ENCODE results near the gene CFAP65. TPM values are rescaled to one million over a fixed set of nuclear protein-coding genes. Genes with fewer than 3 reads are reported as not detected.

The CFAP65 gene
- total RNA-seq, 8 experiments from 2014 or later, result 0.46 to 6.3 (median 0.66) TPM

DNA sequence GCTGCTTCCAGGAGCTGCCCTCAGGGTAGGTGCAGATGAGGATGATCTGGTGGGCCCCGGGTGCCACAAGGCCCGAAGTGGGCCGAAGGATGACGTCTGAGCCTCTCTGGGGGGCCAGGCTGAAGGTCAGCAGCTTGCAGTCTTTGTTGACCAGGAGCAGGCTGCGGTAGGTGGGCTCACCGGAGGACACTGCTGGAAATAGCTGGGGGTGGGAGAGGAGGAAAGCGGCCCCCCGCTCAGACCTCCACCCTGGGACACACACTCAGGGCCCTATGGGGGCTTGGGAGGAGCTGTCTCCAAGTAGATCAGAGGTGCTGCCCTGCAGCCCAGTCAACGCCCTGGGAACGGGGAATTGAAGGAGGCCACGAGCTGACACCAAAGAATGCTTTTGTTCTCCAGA is 17.3 kb downstream of the CFAP65 start:
- Histone ChIP-seq H3K27ac (no peak overlapping the region), H3K4me1 (replicated peaks in 1 of 2) (no peaks in the 10 kb centered on the region), H3K4me3 (no peak overlapping the region)
- WGBS, 10 experiments, result 0 to 58% (median 40%) methylated on average over 1 to 6 of the region's 11 CpGs; no CpG with 5 or more reads in 5 of the 10 experiments
- no peak for ATAC-seq (replicated peaks in 6 of 8)
- in situ Hi-C loops (cut with MboI; ENCODE audit: low pct_unique_long_range_greater_than_20kb in 2 of 9, low sequenced_read_pairs in 9 of 9, unreplicated experiment in 9 of 9), result loop anchor here in 2 of 9 experiments (10.0 to 25.0 kb wide), 2 partner anchors 113 to 131 kb away; no protein-coding TSS in a partner anchor

DNA sequence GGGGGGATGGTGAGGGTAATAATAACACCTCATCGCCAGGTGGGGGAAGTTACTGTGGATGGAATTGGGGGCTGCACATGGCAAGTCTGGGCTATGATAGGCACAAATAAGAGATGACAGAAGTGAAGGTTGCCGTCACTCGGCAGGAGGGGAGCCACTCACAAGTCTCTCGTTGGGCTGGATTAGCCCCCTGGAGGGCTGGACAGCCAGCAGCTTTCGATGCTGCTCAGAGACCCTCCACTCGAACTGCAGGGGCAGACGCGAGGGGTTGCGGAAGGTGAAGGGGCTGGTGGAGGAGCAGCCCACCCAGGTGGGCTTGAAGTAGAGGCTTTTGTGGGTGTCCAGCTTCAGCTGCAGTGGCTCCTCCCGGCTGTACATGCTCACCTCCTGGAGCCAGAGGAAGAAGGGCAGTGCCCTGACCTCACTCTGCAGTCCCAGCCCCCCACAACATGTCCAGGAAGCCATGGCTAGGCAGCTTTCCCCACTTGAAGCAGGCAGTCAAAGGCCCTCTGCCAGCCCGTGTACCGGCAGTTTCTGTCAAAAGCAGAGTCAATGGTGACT is 18.2 kb downstream of the CFAP65 start:
- H3K4me1 ChIP-seq (replicated peaks in 1 of 2), result no peaks in the 10 kb centered on the region
- no peak overlapping the region for H3K4me3 ChIP-seq
- in situ Hi-C loops (cut with MboI; ENCODE audit: low pct_unique_long_range_greater_than_20kb in 2 of 9, low sequenced_read_pairs in 9 of 9, unreplicated experiment in 9 of 9), result loop anchor here in 2 of 9 experiments (10.0 to 25.0 kb wide), 2 partner anchors 114 to 132 kb away; no protein-coding TSS in a partner anchor
- 40 to 73% (median 61%) methylated on average over 2 to 7 of the region's 12 CpGs; no CpG with 5 or more reads in 5 of the 10 experiments for WGBS, 10 experiments
- ATAC-seq (replicated peaks in 6 of 8), result no peak
- no peak overlapping the region for H3K27ac ChIP-seq

DNA sequence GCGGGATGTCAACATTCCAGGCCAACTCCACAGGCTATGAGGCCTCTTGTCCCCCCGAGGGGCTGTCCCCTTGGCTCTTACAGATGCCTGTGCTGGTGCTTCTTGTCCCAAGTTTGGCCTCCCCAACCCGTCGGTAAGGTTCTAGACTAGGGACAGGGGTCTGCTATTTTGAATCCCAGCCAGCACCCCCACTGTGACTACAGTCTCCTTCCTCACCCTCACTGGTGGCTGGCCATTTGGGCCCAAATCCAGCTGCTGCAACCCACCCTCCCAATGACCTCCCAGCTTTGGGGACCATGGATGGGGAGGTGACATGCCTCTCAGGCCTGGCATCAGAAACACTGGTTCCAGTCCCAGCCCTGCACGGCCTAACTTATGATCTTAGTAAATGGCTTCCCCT is 18.7 kb downstream of the CFAP65 start:
- no peak for ATAC-seq (replicated peaks in 6 of 8)
- in situ Hi-C loops (cut with MboI; ENCODE audit: low pct_unique_long_range_greater_than_20kb in 2 of 9, low sequenced_read_pairs in 9 of 9, unreplicated experiment in 9 of 9), result loop anchor here in 2 of 9 experiments (10.0 to 25.0 kb wide), 2 partner anchors 115 to 132 kb away; no protein-coding TSS in a partner anchor
- Histone ChIP-seq H3K4me3 (no peak overlapping the region), H3K27ac (no peak overlapping the region), H3K4me1 (replicated peaks in 1 of 2) (no peaks in the 10 kb centered on the region)
- 19 to 73% (median 56%) methylated on average over 2 to 3 of the region's 5 CpGs; no CpG with 5 or more reads in 7 of the 10 experiments for WGBS, 10 experiments

DNA sequence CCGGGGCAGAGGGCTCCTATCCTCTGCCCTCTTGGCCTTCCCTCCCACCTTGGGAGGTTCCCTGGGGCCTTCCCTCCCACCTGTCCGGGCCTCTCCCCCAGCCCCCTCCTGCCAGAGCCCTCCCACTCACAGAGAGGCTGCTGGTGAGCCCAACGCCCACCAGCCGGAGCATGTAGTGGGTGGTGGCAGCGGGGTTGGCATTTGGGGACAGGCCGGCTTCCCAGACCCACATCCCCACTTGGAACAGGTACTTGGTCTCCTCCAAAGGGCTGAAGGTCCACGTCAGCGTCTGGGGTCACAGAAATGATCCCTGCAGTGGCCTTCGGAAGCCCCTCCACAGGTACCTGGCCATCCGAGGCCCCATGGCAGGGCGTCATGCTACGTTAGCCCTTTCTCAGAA is 19.3 kb downstream of the CFAP65 start:
- no peak for ATAC-seq (replicated peaks in 6 of 8)
- no peak overlapping the region for H3K27ac ChIP-seq
- no peaks in the 10 kb centered on the region for H3K4me1 ChIP-seq (replicated peaks in 1 of 2)
- WGBS, 10 experiments, result 50 to 63% methylated on average over 2 to 4 of the region's 12 CpGs; no CpG with 5 or more reads in 8 of the 10 experiments
- in situ Hi-C loops (cut with MboI; ENCODE audit: low pct_unique_long_range_greater_than_20kb in 2 of 9, low sequenced_read_pairs in 9 of 9, unreplicated experiment in 9 of 9), result loop anchor here in 2 of 9 experiments (10.0 to 25.0 kb wide), 2 partner anchors 115 to 133 kb away; no protein-coding TSS in a partner anchor
- no peak overlapping the region for H3K4me3 ChIP-seq

DNA sequence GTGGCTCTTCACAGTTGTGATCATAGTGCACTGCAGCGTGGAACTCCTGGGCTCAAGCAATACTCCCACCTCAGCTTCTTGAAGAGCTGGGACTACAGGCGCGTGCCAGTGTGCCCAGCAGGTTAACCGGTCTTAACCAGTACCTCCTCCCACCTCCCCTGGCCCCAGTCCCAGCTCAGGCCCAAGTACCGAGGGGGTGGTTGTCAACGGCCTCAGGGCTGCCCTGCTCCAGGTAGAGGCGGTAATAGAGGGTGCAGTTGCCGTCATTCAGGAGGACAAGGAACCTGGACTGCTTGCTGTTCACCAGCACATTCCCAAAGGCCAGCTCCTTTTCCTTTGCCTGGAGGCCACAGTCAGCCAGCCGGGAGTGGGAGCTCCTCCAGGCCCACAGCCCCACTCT is 19.7 kb downstream of the CFAP65 start:
- H3K4me3 ChIP-seq, result no peak overlapping the region
- in situ Hi-C loops (cut with MboI; ENCODE audit: low pct_unique_long_range_greater_than_20kb in 2 of 9, low sequenced_read_pairs in 9 of 9, unreplicated experiment in 9 of 9), result loop anchor here in 2 of 9 experiments (10.0 to 25.0 kb wide), 2 partner anchors 116 to 133 kb away; no protein-coding TSS in a partner anchor
- WGBS, 10 experiments, result 0% methylated on average over 1 of the region's 9 CpGs; no CpG with 5 or more reads in 9 of the 10 experiments
- no peaks in the 10 kb centered on the region for H3K4me1 ChIP-seq (replicated peaks in 1 of 2)
- ATAC-seq (replicated peaks in 6 of 8), result no peak
- H3K27ac ChIP-seq, result no peak overlapping the region

DNA sequence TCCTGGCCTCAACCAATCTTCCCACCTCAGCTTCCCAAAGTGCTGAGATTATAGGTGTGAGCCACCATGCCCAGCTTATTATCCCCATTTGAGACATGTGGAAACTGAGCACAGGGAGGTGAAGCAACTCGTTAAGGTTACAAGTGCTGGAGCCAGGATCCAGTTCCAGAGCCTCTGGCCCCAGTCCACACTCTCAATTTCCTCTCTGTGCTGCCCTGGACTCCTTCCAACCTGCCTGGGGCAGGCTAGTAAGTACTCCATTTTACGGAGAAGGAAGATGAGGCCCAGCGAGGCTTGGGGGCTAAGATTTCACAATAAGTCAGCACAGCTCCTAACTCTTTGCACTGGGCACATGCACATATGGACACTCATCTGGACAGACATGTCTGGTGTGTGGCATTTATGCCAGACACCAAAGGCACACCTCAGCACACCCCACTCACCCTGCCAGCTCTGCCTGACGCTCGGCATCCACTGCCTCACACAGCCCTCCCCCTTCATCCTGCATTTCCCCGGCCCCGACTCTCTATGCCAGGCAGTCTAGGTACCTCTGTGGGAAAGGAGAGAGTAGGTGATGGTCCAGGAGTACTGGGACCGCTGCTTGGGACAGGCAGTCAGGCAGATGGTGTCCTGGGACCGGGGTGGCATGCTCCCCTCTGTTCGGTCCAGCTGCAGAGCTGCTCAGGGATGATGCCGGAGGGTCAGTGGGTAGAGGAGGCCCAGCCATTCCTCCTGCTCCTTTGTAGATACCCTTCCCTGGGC is 20.5 kb downstream of the CFAP65 start:
- no peak for ATAC-seq (replicated peaks in 6 of 8)
- in situ Hi-C loops (cut with MboI; ENCODE audit: low pct_unique_long_range_greater_than_20kb in 2 of 9, low sequenced_read_pairs in 9 of 9, unreplicated experiment in 9 of 9), result loop anchor here in 2 of 9 experiments (10.0 to 25.0 kb wide), 2 partner anchors 117 to 134 kb away; no protein-coding TSS in a partner anchor
- 57 to 100% (median 80%) methylated on average over 1 to 5 of the region's 11 CpGs; no CpG with 5 or more reads in 4 of the 10 experiments for WGBS, 10 experiments

DNA sequence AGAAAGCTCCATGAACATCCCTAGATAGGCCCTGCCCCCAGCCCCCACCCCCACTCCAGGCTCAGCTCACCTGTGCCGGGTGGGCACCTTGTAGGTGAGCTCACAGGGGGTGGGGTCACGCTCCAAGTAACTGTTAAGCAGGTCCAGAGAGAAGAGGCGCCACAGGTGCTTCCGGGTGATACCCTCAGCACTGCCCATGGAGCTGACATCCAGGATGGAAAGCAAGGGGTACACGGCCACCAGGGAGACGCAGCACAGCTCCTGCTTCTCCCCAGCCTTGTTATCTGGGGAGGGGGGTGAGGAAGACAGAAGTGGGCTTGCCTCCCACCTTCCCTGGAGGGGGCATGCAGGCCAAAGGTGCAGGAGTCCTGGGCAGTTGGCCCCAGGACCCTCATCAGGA is 21.9 kb downstream of the CFAP65 start:
- in situ Hi-C loops (cut with MboI; ENCODE audit: low pct_unique_long_range_greater_than_20kb in 2 of 9, low sequenced_read_pairs in 9 of 9, unreplicated experiment in 9 of 9), result loop anchor here in 1 of 9 experiments (25.0 kb wide), 1 partner anchor 118 kb away; no protein-coding TSS in a partner anchor

More for the DNA sequence above, 20.5 kb downstream of the CFAP65 start:
- Histone ChIP-seq H3K4me1 (replicated peaks in 1 of 2) (no peaks in the 10 kb centered on the region), H3K27ac (no peak overlapping the region), H3K4me3 (no peak overlapping the region)

DNA sequence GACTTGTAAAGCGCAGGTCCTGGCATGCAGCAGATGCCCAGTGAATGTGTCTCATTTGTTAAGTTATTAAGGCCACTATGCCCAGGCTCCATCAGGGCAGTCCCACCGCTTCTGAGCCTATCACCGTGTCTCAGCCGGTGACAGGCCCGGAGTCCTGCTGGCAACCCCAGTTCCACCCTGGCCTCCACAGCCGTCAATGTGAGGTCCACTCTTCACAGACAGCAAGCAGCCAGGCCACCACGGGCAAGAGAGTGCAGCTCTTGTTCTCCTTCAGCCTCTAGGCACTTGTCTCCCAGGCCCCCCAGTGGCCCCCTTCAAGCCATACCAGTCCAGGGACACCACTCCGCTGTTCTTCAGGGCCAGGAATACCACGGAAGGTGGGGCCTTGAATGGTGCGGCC is 22.6 kb downstream of the CFAP65 start:
- in situ Hi-C loops (cut with MboI; ENCODE audit: low pct_unique_long_range_greater_than_20kb in 2 of 9, low sequenced_read_pairs in 9 of 9, unreplicated experiment in 9 of 9), result loop anchor here in 1 of 9 experiments (25.0 kb wide), 1 partner anchor 119 kb away; no protein-coding TSS in a partner anchor
- 20 to 76% (median 52%) methylated on average over 2 to 9 of the region's 10 CpGs; no CpG with 5 or more reads in 5 of the 10 experiments for WGBS, 10 experiments
- Histone ChIP-seq H3K27ac (no peak overlapping the region), H3K4me1 (replicated peaks in 1 of 2) (no peaks in the 10 kb centered on the region), H3K4me3 (no peak overlapping the region)
- ATAC-seq (replicated peaks in 6 of 8), result no peak

More for the DNA sequence above, 21.9 kb downstream of the CFAP65 start:
- ATAC-seq (replicated peaks in 6 of 8), result no peak
- Histone ChIP-seq H3K4me1 (replicated peaks in 1 of 2) (no peaks in the 10 kb centered on the region), H3K4me3 (no peak overlapping the region), H3K27ac (no peak overlapping the region)
- WGBS, 10 experiments, result 20% methylated on average over 1 to 2 of the region's 6 CpGs; no CpG with 5 or more reads in 8 of the 10 experiments

DNA sequence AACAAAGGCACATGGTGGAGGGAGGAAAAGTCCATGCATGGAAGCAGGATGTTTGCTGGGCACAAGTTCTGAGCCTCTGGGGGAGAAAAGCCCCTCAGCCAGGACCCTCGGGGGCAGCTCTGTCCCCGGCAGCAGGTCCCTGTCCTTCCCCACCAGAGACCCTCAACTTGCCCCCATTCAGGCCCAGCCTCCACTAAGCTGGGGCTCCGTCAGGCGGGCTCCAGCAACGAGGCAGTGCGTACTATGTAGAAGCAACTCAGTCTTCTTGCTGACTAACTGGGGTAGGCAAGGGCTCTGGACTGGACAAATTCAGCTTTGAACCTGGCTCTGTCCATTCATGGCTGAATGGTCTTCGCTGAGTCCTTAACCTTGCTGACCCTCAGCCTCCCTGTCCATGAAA is 23.0 kb downstream of the CFAP65 start:
- ATAC-seq (replicated peaks in 6 of 8), result no peak
- Histone ChIP-seq H3K4me3 (no peak overlapping the region), H3K27ac (no peak overlapping the region), H3K4me1 (replicated peaks in 1 of 2) (no peaks in the 10 kb centered on the region)
- WGBS, 10 experiments, result 0 to 59% (median 8%) methylated on average over 1 to 7 of the region's 7 CpGs; no CpG with 5 or more reads in 7 of the 10 experiments
- in situ Hi-C loops (cut with MboI; ENCODE audit: low pct_unique_long_range_greater_than_20kb in 2 of 9, low sequenced_read_pairs in 9 of 9, unreplicated experiment in 9 of 9), result loop anchor here in 1 of 9 experiments (25.0 kb wide), 1 partner anchor 119 kb away; no protein-coding TSS in a partner anchor

DNA sequence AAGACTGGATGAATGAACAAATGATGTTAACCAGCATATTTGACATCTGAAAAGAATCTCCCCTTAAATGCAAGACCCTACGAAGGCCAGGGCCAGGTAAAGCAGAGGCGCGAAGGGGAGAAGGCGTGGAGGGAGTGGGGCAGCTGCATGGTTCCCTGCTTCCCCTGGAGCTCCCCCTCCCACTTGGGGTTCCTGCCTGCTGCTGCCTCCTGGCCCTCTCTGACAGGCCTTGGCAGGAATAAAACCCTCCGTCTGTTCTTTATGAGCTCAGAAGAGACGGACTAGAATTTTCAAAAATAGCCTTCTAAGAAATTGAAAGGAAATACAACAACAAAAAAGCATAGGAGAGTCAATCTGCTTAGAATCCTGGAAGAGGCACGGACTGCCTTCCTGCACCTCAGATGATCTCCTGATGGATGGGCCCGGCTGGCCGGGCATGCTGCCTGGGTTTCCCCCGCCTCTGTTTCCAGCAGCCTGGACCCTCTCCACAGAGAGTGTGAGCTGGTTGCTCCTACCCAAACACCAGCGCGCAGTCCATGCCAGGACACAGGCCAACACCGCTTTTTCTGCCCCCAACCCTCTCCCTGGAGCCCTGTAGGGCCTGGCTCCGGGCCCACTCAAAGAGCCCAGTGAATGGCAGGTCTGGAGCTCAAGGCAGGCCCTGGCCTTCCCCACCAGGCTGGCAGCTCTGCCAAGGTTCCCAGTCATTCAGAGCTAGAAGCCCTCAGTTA is 23.9 kb downstream of the CFAP65 start:
- Histone ChIP-seq H3K4me3 (no peak overlapping the region), H3K4me1 (replicated peaks in 1 of 2) (no peaks in the 10 kb centered on the region), H3K27ac (no peak overlapping the region)
- ATAC-seq (replicated peaks in 6 of 8), result no peak
- in situ Hi-C loops (cut with MboI; ENCODE audit: low pct_unique_long_range_greater_than_20kb in 2 of 9, low sequenced_read_pairs in 9 of 9, unreplicated experiment in 9 of 9), result loop anchor here in 1 of 9 experiments (25.0 kb wide), 1 partner anchor 120 kb away; no protein-coding TSS in a partner anchor
- WGBS, 10 experiments, result 17 to 80% (median 44%) methylated on average over 1 to 8 of the region's 14 CpGs; no CpG with 5 or more reads in 3 of the 10 experiments

DNA sequence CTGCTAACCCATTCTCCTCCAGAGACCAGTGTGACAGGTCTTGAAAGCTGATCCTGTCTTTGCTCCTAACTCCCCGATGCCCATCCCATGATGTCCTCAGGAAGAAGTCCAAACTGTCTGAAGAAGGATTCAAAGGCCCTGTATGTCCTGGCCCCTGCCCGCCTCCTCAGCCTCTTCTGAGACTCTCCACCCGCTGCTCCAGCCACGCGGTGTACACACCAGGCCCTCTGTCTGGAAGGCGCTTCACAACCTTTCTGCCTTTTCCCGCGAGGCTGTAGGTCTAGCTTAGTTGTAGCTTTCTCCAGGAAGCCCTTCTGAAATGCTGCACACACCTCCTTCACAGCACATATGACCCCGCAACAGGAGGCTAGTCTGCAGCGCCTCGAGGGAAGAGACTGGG is 24.6 kb downstream of the CFAP65 start:
- in situ Hi-C loops (cut with MboI; ENCODE audit: low pct_unique_long_range_greater_than_20kb in 2 of 9, low sequenced_read_pairs in 9 of 9, unreplicated experiment in 9 of 9), result loop anchor here in 1 of 9 experiments (25.0 kb wide), 1 partner anchor 121 kb away; no protein-coding TSS in a partner anchor
- Histone ChIP-seq H3K4me3 (no peak overlapping the region), H3K4me1 (replicated peaks in 1 of 2) (no peaks in the 10 kb centered on the region), H3K27ac (no peak overlapping the region)
- WGBS, 10 experiments, result 0 to 100% (median 70%) methylated on average over 1 to 11 of the region's 11 CpGs; no CpG with 5 or more reads in 1 of the 10 experiments
- ATAC-seq (replicated peaks in 6 of 8), result no peak

DNA sequence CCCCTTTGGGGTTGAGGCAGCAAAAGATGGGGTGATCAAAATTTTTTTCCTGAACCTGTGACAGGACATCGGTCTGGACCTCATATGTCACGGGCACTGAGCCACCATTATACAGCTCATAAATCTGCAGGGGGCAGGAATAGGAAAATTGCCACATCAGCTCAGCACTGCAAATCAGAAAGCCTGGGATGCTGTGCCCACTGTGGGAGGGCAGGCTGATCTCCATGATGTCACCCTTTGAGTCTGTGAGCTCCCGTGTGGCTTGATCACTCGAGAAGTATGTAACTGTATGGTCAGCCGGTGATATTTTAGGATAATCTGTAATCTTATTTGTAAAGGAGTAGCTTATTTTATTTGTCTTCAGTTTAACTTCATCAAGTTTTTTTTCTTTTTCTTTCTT is 30.4 kb downstream of the CFAP65 start:
- H3K4me3 ChIP-seq, result no peak overlapping the region
- WGBS, 10 experiments, result 26 to 92% (median 58%) methylated on average over 2 to 4 of the region's 5 CpGs; no CpG with 5 or more reads in 1 of the 10 experiments
- in situ Hi-C loops (cut with MboI; ENCODE audit: low pct_unique_long_range_greater_than_20kb in 2 of 9, low sequenced_read_pairs in 9 of 9, unreplicated experiment in 9 of 9), result loop anchor here in 1 of 9 experiments (25.0 kb wide), 1 partner anchor 126 kb away; no protein-coding TSS in a partner anchor
- H3K27ac ChIP-seq, result no peak overlapping the region
- ATAC-seq (replicated peaks in 6 of 8), result no peak
- H3K4me1 ChIP-seq (replicated peaks in 1 of 2), result no peaks in the 10 kb centered on the region
